Bronchus fibroblast of lung (primary cell): ENCODE measurements around the gene F11R. TPM values are rescaled to one million over a fixed set of nuclear protein-coding genes. Genes with fewer than 3 reads are reported as not detected.

Experiments used
- total RNA-seq: library from RNA; depleted of rRNA; stranded (reverse); fragments of >200 nt; gene quantifications from 2 replicates; pipeline ENCODE4 v1.2.3, GENCODE V29; 2015

Gene F11R
- 0.74 and 1.2 TPM in 2 replicates for total RNA-seq

GRCh38 chr1:161020509-161021164, at the start of gene F11R:
TSS of gene F11R (minus strand) at chr1:161021152. CDS start at chr1:161021073, 79 bp downstream.

GRCh38 chr1:161069731-161070270, 48.8 kb upstream of the F11R start, which contains the start of gene ARHGAP30:
TSS of gene ARHGAP30 (minus strand) at chr1:161069891. CDS start at chr1:161069624, 267 bp downstream.

GRCh38 chr1:161045736-161046604, 25.0 kb upstream of the F11R start, which contains the start of gene USF1:
TSS of gene USF1 (minus strand) at chr1:161045977. CDS start at chr1:161043275, 2,702 bp downstream.

GRCh38 chr1:161038523-161039153, 17.7 kb upstream of the F11R start, which contains the start of gene TSTD1:
TSS of gene TSTD1 (minus strand) at chr1:161038964. CDS start at chr1:161038889, 75 bp downstream.

GRCh38 chr1:160954158-160955104, 66.5 kb downstream of the F11R start, which contains the start of gene ITLN2:
TSS of gene ITLN2 (minus strand) at chr1:160954809. CDS start at chr1:160954741, 68 bp downstream.

Other genes with a start within 250 kb of the F11R start
- not detected in 2 replicates for gene LY9, start 225.0 kb downstream of the F11R start, total RNA-seq
- not detected in 2 replicates for gene CD244, start 158.3 kb downstream of the F11R start, total RNA-seq
- gene ITLN1, start 136.0 kb downstream of the F11R start, total RNA-seq = not detected in 2 replicates
- gene ITLN2, start 66.3 kb downstream of the F11R start, total RNA-seq = not detected in 2 replicates
- 4.2 and 4.6 TPM in 2 replicates for gene TSTD1, start 17.8 kb upstream of the F11R start, total RNA-seq
- 38.2 and 38.5 TPM in 2 replicates for gene USF1, start 24.8 kb upstream of the F11R start, total RNA-seq
- gene ARHGAP30, start 48.7 kb upstream of the F11R start, total RNA-seq = not detected in 2 replicates
- gene NECTIN4, start 68.4 kb upstream of the F11R start, total RNA-seq = 0.17 TPM in 1 of 2 replicates, not detected in the other
- gene KLHDC9, start 77.2 kb upstream of the F11R start, total RNA-seq = 1.8 and 2.9 TPM in 2 replicates
- 69.8 and 92.9 TPM in 2 replicates for gene PFDN2, start 96.9 kb upstream of the F11R start, total RNA-seq
- 30.8 and 38.8 TPM in 2 replicates for gene NIT1, start 97.0 kb upstream of the F11R start, total RNA-seq
- gene DEDD, start 111.5 kb upstream of the F11R start, total RNA-seq = 25.2 and 32.0 TPM in 2 replicates
- gene UFC1, start 132.8 kb upstream of the F11R start, total RNA-seq = 62.0 and 74.8 TPM in 2 replicates
- gene USP21, start 138.3 kb upstream of the F11R start, total RNA-seq = 12.3 and 12.4 TPM in 2 replicates
- gene PPOX, start 145.3 kb upstream of the F11R start, total RNA-seq = 12.8 and 21.9 TPM in 2 replicates
- gene B4GALT3, start 156.4 kb upstream of the F11R start, total RNA-seq = 33.1 and 37.0 TPM in 2 replicates
- 3.6 and 3.7 TPM in 2 replicates for gene ADAMTS4, start 177.9 kb upstream of the F11R start, total RNA-seq
- gene NDUFS2, start 181.2 kb upstream of the F11R start, total RNA-seq = 118 and 136 TPM in 2 replicates
- not detected in 2 replicates for gene FCER1G, start 194.1 kb upstream of the F11R start, total RNA-seq
- gene APOA2, start 202.5 kb upstream of the F11R start, total RNA-seq = not detected in 2 replicates
- gene TOMM40L, start 204.9 kb upstream of the F11R start, total RNA-seq = 8.4 and 9.8 TPM in 2 replicates
- not detected in 2 replicates for gene NR1I3, start 217.1 kb upstream of the F11R start, total RNA-seq
- not detected in 2 replicates for gene PCP4L1, start 237.6 kb upstream of the F11R start, total RNA-seq